DND-41 (cell line): ENCODE data around the gene LTBP2.

ENCODE experiments used
- CTCF ChIP-seq: IDR thresholded peaks from 2 replicates; pipeline ENCODE4 v1.5.1; 2012; ENCODE audit warnings: borderline replicate concordance, low read length, moderate library complexity, mild to moderate bottlenecking; ENCODE audit not compliant: poor library complexity, severe bottlenecking; ENCODE audit errors: extremely low read depth
- EZH2 ChIP-seq: IDR thresholded peaks from 3 replicates; pipeline ENCODE4 v1.6.1; 2012; ENCODE audit warnings: borderline replicate concordance, low read depth, mild to moderate bottlenecking, moderate library complexity, low read length, inconsistent platforms; ENCODE audit not compliant: severe bottlenecking

GRCh38 chr14:74630881-74631690 lies 19.0 kb upstream of the LTBP2 start:
- TF ChIP-seq CTCF = no peak
- TF ChIP-seq EZH2 = no peak
